Measurements from ENCODE around the gene CREBBP.

Gene CREBBP

GRCh38 chr16:3773663-3774062 lies 106.8 kb downstream of the CREBBP start:
- FAIRE-seq (no peak), DNase-seq (ENCODE audit: insufficient read length, low spot score) (no peak)
- TF ChIP-seq POLR2A (IDR thresholded peaks at IDR 0.05; ENCODE audit: low read depth, low read length) = no peak

GRCh38 chr16:3771513-3771912 lies 109.0 kb downstream of the CREBBP start:
- no peak for FAIRE-seq
- no peak for TF ChIP-seq POLR2A (IDR thresholded peaks at IDR 0.05; ENCODE audit: low read depth, low read length)
- no peak for DNase-seq (ENCODE audit: insufficient read length, low spot score)

- FAIRE-seq (no peak), DNase-seq (ENCODE audit: insufficient read length, low spot score) (no peak)
- no peak for TF ChIP-seq POLR2A (IDR thresholded peaks at IDR 0.05; ENCODE audit: low read depth, low read length)
Measured at GRCh38 chr16:3770530-3770929, 110.0 kb downstream of the CREBBP start.

DNA sequence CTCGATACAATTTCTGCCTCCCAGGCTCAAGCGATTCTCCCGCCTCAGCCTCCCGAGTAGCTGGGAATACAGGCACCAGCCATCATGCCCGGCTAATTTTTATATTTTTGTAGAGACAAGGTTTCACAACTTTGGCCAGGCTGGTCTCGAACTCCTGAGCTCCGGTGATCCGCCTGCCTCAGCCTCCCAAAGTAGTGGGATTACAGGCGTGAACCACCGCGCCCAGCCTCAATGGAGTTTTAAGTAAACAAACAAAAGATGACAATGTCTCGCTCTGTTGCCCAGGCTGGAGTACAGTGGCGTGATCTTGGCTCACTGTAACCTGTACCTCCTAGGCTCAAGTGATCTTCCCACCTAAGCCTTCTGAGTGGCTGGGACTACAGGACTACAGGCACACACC lies 110.6 kb downstream of the CREBBP start:
- FAIRE-seq = no peak
- TF ChIP-seq POLR2A (IDR thresholded peaks at IDR 0.05; ENCODE audit: low read depth, low read length) = no peak
- DNase-seq (ENCODE audit: insufficient read length, low spot score) = no peak

GRCh38 chr16:3769013-3769412 lies 111.5 kb downstream of the CREBBP start:
- no peak for DNase-seq (ENCODE audit: insufficient read length, low spot score)
- no peak for TF ChIP-seq POLR2A (IDR thresholded peaks at IDR 0.05; ENCODE audit: low read depth, low read length)
- no peak for FAIRE-seq

GRCh38 chr16:3767333-3767986 lies 113.1 kb downstream of the CREBBP start:
- no peak for TF ChIP-seq POLR2A (IDR thresholded peaks at IDR 0.05; ENCODE audit: low read depth, low read length)
- DNase-seq (ENCODE audit: insufficient read length, low spot score) (no peak), FAIRE-seq (no peak)

DNA sequence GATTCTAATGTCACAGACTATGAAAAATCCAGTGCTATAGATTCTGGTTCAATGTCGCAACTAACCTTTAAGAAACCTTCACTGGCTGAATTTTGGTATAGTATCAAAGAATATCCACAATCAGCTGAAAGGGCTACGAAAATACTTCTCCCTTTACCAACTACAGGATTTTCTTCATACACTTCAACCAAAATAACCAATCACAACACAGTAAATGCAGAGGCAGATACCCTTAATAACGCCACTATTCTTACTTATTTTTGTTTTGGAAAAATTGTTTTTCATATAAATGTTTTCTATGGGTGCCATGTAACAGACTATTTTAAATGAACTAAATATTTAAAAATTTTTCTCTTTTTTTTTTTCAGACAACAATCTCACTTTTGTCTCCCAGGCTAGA lies 114.3 kb downstream of the CREBBP start:
- no peak for TF ChIP-seq POLR2A (IDR thresholded peaks at IDR 0.05; ENCODE audit: low read depth, low read length)
- FAIRE-seq = no peak
- DNase-seq (ENCODE audit: insufficient read length, low spot score) = no peak

DNA sequence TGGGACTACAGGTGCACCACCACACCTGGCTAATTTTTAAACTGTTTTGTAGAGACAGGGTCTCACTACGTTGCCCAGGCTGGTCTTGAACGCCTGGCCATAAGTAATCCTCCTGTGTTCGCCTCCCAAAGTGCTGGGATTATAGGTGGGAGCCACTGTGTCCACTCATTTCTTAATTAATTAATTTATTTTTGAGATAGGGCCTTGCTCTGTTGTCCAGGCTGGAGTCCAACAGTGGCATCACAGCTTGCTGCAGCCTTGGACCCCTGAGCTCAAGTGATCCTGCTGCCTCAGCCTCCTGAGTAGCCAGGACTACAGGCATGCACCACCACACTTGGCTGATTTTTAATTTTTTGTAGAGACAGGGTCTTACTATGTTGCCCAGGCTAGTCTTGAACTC lies 116.1 kb downstream of the CREBBP start:
- no peak for DNase-seq (ENCODE audit: insufficient read length, low spot score)
- no peak for FAIRE-seq
- no peak for TF ChIP-seq POLR2A (IDR thresholded peaks at IDR 0.05; ENCODE audit: low read depth, low read length)

DNA sequence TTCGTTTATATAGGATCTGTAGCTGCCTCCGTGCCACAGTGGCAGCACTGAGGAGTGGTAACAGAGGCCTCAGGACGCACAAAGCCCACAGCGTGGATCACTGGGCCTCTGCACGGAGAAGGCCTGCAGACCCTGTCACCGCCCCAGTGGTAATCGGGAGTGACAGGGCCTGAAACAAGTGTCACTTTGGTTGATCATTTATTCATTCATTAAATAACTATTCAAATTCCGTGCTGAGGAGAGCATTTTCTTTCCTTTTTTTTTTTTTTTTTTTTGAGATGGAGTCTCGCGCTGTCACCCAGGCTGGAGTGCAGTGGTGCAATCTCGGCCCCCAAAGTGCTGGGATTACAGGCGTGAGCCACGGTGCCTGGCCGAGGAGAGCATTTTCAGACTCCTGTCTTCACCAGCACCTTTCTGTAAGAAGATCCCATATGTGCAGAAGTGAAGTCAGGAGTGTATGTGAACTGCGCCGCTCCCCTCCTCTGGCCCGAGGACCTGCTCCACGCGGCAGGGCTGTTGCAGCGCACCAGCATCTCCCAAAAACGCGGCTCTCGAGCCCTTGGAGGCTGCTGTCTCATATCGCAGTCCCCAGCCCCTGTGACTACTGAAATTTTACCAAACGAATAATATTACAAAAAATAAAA lies 118.3 kb downstream of the CREBBP start:
- DNase-seq (ENCODE audit: insufficient read length, low spot score) (no peak), FAIRE-seq (no peak)
- no peak for TF ChIP-seq POLR2A (IDR thresholded peaks at IDR 0.05; ENCODE audit: low read depth, low read length)

DNA sequence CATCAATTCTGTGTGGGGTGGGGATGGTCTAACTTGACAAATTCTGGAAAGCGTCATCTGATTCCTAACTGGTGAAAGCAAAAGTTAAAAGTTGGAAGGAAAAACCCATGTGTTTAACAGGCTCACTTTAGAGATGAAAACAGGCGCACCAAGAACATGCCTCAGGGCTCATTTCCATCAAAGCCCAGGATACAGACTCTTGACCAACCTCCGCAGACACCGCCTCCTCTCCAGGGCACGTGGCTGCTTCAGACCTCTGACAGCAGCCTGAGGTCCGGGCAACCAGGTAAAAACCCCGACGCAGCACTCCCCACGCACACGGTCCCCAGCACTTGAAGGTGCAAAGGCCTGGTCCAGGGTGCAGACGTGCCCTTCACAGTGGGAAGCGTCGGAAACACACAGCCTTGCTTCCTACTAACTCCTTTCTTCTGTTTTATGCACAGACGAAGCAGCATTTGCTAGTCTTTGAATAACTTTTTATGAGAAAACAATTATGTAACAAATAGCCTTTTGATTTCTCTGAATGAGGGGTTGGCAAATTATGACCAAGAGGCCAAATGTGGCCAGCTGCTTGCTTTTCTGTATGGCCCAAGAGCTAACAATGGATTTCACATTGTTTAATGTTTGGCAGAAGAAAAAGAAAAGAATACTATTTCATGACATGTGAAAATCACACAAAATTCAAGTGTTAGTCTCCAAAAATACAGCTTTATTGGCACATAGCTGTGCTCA lies 119.0 kb downstream of the CREBBP start:
- FAIRE-seq = no peak
- no peak for TF ChIP-seq POLR2A (IDR thresholded peaks at IDR 0.05; ENCODE audit: low read depth, low read length)
- no peak for DNase-seq (ENCODE audit: insufficient read length, low spot score)

DNA sequence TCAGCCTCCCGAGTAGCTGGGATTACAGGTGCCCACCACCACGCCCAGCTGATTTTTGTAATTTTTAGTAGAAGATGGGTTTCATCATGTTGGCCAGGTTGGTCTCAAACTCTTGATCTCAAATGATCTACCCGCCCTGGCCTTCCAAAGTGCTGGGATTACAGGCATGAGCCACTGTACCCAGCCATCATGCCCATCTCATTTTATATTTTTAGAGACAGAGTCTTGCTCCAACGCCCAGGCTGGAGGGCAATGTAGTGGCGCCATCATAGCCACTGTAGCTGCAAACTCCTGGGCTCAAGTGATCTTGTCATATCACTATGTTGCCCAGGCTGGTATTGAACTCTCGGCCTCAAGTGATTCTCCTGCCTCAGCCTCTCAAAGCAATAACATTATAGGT lies 120.0 kb downstream of the CREBBP start:
- TF ChIP-seq POLR2A (IDR thresholded peaks at IDR 0.05; ENCODE audit: low read depth, low read length) = no peak
- DNase-seq (ENCODE audit: insufficient read length, low spot score) (no peak), FAIRE-seq (no peak)

- no peak for TF ChIP-seq POLR2A (IDR thresholded peaks at IDR 0.05; ENCODE audit: low read depth, low read length)
- no peak for FAIRE-seq
Measured at GRCh38 chr16:3759736-3760135, 120.8 kb downstream of the CREBBP start.

DNA sequence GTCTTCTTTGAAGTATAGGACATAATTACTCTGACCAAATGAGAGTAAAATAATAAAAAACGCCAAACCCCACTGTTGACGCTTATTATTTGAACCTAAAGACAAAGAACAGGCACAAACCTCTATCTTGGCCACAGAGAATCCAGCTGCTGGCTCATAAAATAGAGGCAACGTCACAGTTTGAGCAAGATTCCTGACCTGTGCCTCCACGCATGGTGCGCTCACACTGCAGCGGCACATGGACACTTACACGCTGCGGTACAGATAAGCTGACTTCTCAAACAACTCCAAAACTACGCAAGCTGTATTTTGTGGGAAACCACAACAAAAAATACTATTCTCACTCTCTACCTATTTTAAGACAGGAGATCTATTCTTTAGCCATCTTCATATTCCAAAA lies 124.4 kb downstream of the CREBBP start:
- FAIRE-seq (no peak), DNase-seq (ENCODE audit: insufficient read length, low spot score) (no peak)
- no peak for TF ChIP-seq POLR2A (IDR thresholded peaks at IDR 0.05; ENCODE audit: low read depth, low read length)

More at GRCh38 chr16:3759736-3760135, 120.8 kb downstream of the CREBBP start:
- DNase-seq (ENCODE audit: insufficient read length, low spot score) = no peak

DNA sequence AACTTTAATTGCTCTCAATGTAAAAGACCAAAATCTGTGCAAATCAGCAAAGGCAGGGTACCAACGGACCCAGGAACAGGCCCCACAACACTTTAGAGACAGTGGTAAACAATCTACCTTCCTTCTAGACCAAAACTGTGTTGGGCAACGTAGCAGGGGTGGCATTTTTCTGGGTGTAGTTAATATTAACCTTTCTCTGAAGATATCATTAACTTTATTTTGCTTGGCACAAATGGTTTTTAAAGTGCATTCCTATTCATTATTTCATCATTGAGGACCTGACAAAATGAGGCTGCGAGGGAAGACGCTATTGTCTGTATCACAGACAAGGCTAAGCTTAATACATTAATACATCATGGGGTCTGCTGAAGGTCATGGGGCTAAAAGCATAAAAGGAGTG lies 125.3 kb downstream of the CREBBP start:
- DNase-seq (ENCODE audit: insufficient read length, low spot score) = no peak
- FAIRE-seq = no peak
- no peak for TF ChIP-seq POLR2A (IDR thresholded peaks at IDR 0.05; ENCODE audit: low read depth, low read length)

GRCh38 chr16:3754772-3755171 lies 125.7 kb downstream of the CREBBP start:
- DNase-seq (ENCODE audit: insufficient read length, low spot score) = no peak
- no peak for FAIRE-seq
- no peak for TF ChIP-seq POLR2A (IDR thresholded peaks at IDR 0.05; ENCODE audit: low read depth, low read length)

Data from H54 (cell line).